NCI-H446 (cell line): ENCODE results near the gene TIPARP.
"Not testable (repeated sequence)": the region's sequence is repeated elsewhere in the genome, so short reads cannot be mapped to it uniquely, and the experiment has no call there.

ENCODE experiments used
- DNase-seq, 2 experiments: peaks; one replicate each; lab custom pipeline; 2025; lab: John Stamatoyannopoulos, UW

Gene TIPARP

GRCh38 chr3:156739976-156740375, 65.6 kb downstream of the TIPARP start:
- no peak for DNase-seq

DNA sequence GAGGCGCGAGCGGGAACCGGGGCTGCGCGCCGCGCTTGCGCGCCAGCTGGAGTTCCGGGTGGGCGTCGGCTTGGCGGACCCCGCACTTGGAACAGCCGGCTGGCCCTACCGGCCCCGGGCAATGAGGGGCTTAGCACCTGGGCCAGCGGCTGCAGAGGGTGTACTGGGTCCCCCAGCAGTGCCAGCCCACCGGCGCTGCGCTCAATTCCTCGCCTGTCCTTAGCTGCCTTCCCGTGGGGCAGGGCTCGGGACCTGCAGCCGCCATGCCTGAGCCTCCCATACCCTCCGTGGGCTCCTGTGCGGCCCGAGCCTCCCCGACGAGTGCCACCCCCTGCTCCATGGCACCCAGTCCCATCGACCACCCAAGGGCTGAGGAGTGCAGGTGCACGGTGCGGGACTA, 66.2 kb downstream of the TIPARP start:
- DNase-seq: not testable (repeated sequence)

DNA sequence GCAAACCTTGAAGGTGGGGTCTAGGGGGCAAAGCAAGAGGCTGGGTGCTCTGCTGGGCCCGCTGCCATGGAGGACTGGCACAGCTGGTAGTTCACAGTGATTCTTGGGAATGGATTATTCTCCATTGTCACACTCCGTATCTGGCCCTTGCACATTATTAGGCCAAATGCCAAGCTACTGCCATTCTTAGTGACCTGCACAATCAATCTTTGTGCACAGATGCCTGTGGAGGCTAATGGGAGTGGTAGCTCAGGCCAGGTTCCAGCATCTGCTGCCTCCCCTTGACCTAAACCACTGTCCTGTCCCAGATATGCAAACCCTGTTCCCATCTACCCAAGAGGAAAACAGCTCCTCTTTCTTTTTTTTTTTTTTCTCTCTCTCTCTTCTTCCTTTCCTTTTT, 67.5 kb downstream of the TIPARP start:
- no peak for DNase-seq

DNA sequence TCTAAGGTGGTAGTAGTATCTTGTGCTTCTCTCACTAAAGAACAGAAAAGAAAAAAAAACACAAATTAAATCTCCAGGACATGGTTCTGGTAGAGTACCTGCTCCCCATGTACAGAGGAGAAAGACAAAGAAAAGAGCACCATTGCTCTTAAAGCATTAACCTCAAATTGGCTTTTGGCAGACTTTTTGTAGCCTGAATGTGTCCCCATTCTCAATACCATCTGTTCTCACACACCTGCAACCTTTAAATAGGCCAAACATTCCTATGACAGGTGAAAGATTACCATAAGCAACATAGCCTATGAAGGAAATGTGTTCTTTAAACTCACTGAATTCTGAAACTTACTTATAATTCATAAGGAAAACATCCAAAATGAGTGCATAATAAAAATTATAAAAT, 68.0 kb downstream of the TIPARP start:
- DNase-seq: no peak

GRCh38 chr3:156743859-156744258, 69.5 kb downstream of the TIPARP start:
- no peak for DNase-seq

- no peak for DNase-seq
Observed at GRCh38 chr3:156744631-156745030, 70.2 kb downstream of the TIPARP start.

GRCh38 chr3:156745766-156746165, 71.4 kb downstream of the TIPARP start:
- DNase-seq: no peak

DNA sequence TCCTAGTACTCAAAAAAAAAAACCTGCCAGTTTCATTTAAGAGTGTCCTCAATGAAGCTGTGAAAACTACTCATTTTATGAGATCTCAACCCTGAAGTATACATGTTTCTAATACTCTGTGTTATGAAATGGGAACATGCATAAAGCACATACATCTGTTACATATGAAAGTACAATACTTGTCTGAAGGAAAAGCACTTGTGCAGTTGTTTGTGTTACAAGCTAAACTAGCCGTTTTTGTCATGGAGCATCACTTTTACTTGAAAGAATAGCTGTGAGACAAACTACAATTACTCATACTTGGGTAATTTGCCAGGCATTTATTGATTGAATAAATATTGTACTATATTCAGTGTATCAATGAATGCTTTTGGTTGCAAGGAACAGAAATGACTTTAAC, 72.7 kb downstream of the TIPARP start:
- no peak for DNase-seq

DNA sequence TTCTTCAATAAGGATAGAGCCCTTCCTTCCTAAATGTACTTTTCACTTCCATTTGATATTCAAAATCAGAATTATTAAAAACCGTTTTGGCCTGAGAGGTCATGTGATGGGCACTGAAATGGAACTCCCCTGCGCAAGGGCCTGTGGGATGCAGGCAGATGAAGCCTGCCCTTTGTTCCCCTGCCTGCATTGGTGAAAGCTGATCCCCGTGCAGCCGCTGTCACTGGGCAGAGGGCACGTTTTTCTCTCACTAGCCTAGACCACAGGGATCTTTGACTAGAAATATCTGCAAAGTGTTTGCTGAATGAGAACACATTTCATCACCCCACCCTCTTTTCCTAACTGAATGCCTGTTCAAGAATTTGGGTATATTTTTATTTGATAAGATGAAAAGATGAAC, 74.9 kb downstream of the TIPARP start:
- no peak for DNase-seq

- no peak for DNase-seq
Observed at GRCh38 chr3:156750191-156750873, 75.9 kb downstream of the TIPARP start.

DNA sequence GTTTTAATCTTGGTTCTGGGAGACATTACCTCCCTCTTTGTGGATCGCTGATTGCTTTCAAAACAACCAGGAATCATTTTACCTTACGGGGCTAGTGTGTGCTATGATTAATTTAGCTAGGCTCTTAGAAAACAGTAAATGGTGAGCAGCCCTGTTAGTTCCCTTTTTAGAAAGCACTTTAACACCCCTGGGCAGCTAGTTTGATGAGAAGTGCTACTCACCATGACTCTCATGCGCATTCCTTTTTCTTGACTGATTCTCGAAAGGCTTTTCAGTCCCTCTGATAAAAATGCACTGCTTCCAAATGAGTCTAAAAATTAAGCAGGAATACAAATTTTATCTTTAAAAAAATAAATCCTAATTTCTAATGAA, 76.5 kb downstream of the TIPARP start:
- no peak for DNase-seq

DNA sequence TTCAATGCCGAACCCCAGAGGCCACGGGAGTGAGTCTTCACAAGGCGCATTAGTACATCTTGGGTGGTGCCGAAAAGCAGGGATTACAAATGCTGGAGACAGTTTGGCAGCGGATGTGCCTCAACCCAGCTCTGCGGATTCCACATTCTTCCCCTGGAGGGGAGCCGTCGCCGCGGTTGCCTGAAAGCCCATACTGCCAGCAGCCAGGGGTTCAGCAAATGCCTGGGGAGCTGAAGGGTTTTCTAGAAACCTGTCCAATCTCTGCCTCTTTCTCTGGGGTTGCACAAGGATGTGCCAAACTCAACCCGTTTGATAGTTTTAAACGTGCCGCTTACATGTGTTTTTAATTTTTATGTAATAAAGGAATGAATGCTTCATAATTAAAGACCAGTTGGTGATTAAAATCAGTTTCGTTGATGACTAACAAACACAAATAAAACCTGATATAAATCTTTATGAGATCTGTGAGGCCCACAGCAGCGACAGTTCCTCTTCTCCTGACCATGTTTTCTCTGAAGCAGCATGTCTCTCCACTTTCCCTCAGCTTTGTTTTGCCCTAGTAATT, 77.2 kb downstream of the TIPARP start:
- DNase-seq: no peak
